GM19468 (cell line): ENCODE measurements around the gene GAGE10.

Experiments
- ATAC-seq: cut with Tn5 transposase; IDR thresholded peaks from one replicate; pipeline ENCODE4 v1.9.1; 2021; ENCODE audit warnings: mild to moderate bottlenecking, moderate library complexity, moderate number of reproducible peaks; ENCODE audit not compliant: unreplicated experiment; ENCODE audit errors: extremely low read depth

The GAGE10 gene

GRCh38 chrX:49303346-49303745 lies at the start of gene GAGE10:
GAGE10 (plus strand) TSS chrX:49303646; CDS start chrX:49304860, 1,214 bp downstream.
- no peak for ATAC-seq

- no peak for ATAC-seq
Observed at GRCh38 chrX:49254639-49255038, 48.8 kb upstream of the GAGE10 start.

GRCh38 chrX:49256268-49256995 lies 47.0 kb upstream of the GAGE10 start:
- no peak for ATAC-seq

GRCh38 chrX:49257074-49257790 lies 46.2 kb upstream of the GAGE10 start:
- no peak for ATAC-seq

DNA sequence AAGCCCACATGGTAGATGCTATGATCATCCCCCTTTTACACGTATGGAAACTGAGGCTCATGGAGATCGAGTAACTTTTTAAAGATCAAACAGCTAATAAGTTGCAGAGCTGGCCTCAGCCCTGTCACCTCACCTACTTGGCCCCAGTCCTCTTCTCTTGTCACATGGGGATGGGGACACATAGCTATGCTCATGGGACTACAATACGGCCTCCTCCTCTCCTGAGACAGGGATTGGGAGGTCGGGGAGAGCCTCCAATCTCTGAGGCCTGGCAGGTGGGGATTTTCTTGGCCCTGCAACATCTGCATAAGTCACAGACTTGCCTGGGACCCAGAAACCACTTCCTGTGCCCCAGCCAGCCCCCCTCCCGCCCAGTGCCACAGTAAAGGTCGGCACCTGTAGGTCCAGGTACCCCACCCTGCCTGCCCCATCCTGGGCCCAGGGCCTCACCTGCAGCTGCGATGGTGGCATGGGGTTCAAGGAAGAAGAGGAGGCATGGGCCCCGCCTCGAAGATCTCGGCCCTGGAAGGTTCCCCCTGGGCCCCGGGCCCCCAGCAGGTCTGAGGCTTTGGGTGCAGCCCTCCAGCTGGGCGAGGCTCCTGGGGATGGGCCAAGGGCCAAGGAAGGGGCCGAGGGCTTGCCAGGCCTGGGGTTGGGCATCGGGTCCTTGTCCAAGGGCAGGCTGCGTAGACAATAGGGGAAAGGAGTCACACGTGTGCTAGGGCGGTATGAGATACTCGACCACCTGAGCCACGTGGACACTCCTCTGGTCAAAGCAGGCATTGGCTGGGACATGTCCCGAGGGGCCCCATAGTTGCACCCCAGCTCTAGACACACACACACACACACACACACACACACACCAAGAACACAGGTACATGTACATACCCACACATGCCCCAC lies 45.3 kb upstream of the GAGE10 start:
- ATAC-seq = no peak

GRCh38 chrX:49258749-49259124 lies 44.7 kb upstream of the GAGE10 start:
- ATAC-seq = no peak

- no peak for ATAC-seq
Observed at GRCh38 chrX:49260221-49260985, 43.0 kb upstream of the GAGE10 start.

DNA sequence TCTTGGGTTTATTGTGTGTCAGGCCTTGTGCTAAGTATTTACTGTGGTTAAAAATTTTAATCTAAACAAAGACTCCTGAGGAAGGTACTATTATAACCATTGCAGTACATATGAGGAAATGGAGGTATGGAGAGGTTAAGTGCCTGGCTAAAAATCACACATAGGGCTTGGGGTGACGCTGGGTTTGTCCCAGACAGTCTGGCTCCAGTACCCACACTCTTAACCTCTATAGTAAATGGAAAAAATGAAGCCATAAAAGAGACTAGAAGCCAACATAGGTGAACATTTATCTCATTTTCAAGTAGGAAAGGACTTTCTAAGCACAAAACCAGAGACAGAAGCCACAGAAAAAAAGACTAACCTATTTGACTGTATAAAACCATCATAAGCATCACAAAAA lies 40.8 kb upstream of the GAGE10 start:
- no peak for ATAC-seq

DNA sequence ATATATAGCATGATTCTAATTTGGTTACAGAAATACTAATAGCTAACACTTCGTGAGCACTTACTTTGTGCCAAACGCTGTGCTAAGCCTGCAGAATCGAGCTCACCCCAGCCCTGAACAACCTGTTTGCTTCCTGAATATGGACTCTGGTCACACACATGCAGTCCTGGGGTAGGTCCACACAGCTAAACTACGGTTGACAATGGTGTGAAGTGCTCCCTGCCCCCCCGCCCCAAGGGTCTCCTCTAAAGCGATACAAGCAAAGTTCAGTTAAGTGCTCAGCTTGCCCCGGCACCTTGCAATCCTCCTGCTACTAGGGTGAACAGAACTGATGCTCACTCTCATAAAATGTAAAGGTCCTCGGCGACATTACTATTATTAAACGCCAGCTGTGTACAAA lies 39.8 kb upstream of the GAGE10 start:
- no peak for ATAC-seq

GRCh38 chrX:49264460-49264859 lies 39.0 kb upstream of the GAGE10 start, which contains the start of gene FOXP3:
FOXP3 (minus strand) TSS chrX:49264710; CDS start chrX:49258505, 6,205 bp downstream.
- no peak for ATAC-seq

GRCh38 chrX:49266523-49267445 lies 36.7 kb upstream of the GAGE10 start:
- ATAC-seq = no peak

DNA sequence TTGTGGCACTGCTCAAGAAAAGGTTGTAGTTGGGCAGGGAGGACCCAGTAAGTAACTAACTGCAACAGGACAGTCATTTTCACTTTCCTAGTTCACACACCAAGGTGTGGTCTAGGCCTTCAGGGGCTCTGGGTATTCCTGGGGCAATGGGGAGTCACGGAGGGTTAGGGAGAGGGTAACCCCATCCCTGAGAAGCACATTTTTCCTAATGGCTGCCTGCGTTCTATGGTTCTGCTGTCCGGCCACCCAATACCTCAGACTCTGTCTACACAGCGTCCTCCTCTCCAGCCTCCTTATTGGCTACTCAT lies 34.8 kb upstream of the GAGE10 start:
- ATAC-seq = no peak

- peak; percentile 84 for ATAC-seq
Observed at GRCh38 chrX:49269010-49269766, 34.3 kb upstream of the GAGE10 start.

DNA sequence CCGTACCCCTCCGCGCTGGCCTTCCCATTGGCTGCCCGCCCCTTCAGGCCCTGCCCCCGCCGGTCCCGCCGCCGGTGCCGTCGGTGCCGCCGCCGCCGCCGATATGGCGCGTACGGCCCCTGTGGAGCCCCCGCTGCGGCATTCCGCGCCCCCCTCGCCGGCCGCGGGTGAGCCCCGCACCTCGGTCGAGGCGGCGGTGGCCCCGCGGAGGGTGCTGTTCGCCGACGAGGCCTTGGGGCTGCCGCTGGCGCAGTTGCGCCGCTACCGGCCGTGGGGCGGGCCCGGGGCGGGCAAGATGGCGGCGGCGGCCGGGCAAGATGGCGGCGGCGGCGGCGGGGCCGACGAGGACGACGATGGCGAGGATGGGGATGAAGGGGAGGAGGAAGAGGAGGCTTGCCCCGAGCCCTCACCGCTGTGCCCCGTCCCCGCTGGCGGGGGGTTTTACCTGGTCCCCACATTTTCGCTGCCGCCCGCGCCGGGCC lies 33.6 kb upstream of the GAGE10 start, which contains the start of gene PPP1R3F:
Gene PPP1R3F (plus strand): TSS at position 27 of the 482 bp plus-strand sequence. CDS start 77 bp downstream, at position 104.
- peak; percentile 6 for ATAC-seq

GRCh38 chrX:49270249-49270921 lies 33.1 kb upstream of the GAGE10 start:
- ATAC-seq = no peak

DNA sequence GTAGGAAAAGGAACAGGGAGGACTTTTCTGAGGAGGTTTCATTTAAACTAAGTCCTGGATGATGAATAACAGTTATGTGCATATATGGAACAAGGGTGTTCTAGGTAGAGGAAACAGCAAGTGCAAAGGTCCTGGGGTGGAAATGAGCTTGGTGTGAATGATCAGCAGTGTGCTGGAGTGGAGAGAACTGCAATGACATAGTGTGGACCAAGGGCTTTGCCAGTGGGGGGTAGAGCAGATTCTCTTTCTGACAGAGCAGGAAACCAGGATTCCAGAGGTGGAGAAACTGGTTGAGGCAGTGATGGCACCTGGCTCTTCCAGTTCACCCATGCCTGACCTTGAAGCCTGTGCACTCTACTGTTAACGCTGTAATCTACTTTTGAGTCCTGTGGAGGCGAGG lies 32.1 kb upstream of the GAGE10 start:
- ATAC-seq = no peak

DNA sequence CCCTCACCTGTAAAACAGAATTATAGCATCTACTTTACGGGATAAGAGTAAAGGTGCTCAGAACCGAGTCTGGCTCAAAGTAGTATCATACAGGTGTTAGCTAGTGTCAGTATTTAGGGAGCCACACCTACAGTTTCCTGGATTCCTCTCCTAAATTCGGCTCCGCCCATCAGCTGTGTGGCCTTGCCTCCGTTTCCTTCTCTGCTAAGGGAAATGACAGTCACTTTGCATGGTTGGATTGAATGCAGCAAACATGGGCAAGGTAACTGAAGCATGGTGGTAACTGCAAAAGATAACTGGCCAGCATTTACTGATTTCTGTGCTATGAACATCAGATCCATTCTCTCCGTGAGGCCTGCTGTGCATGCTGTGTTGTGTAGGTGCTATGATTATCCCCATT lies 31.0 kb upstream of the GAGE10 start:
- ATAC-seq = no peak
